ENCODE results near the gene CDK2AP2. TPM values are rescaled to one million over a fixed set of nuclear protein-coding genes. Genes with fewer than 3 reads are reported as not detected.

CDK2AP2 gene
- total and polyA plus RNA-seq, 9 of the 15 experiments (the other 6 are each of a cell fraction or from before 2014, with no cell fraction given), result 4.4 to 47.4 (median 21.7) TPM

- TF ChIP-seq HMGN3 (IDR thresholded peaks at IDR 0.05; ENCODE audit: borderline replicate concordance, extremely low read depth, insufficient read length, low read depth, low read length), result no peak
- peak; percentile 31; the same call in 1 of the 2 replicates for TF ChIP-seq BCOR (IDR thresholded peaks at IDR 0.05)
- no peak for TF ChIP-seq RNF2 (IDR thresholded peaks at IDR 0.05)
- TF ChIP-seq CBFB (CRISPR knock-in tag; IDR thresholded peaks at IDR 0.05), result no peak
- no peak for TF ChIP-seq SLC30A9 (CRISPR knock-in tag; IDR thresholded peaks at IDR 0.05)
- TF ChIP-seq KDM5B (IDR thresholded peaks at IDR 0.05; ENCODE audit: insufficient replicate concordance, low read depth, low read length), result peak; percentile 0
- TF ChIP-seq RCOR1 (IDR thresholded peaks at IDR 0.05; ENCODE audit: borderline replicate concordance in 1 of 2, low read depth in 2 of 2, low read length in 2 of 2), result peak in 1 of 2 experiments; percentile 54; a peak in 1 of 4 replicates
- TF ChIP-seq TFAP4 (CRISPR knock-in tag; IDR thresholded peaks at IDR 0.05; ENCODE audit: borderline replicate concordance), result 0 out of 2 replicates have a peak, but pooled peaks have one; percentile 18
- no peak for TF ChIP-seq HDAC1 (IDR thresholded peaks at IDR 0.05)
- no peak for TF ChIP-seq BRF2 (IDR thresholded peaks at IDR 0.05; ENCODE audit: borderline replicate concordance, insufficient read depth, insufficient read length)
- no peak for TF ChIP-seq TGIF2 (CRISPR knock-in tag; IDR thresholded peaks at IDR 0.05)
- no peak for TF ChIP-seq HNRNPK (IDR thresholded peaks at IDR 0.05; ENCODE audit: low read depth, low read length, poor library complexity, severe bottlenecking)
- no peak for TF ChIP-seq TSC22D4 (tag; IDR thresholded peaks at IDR 0.05)
- TF ChIP-seq, protein P1, sequence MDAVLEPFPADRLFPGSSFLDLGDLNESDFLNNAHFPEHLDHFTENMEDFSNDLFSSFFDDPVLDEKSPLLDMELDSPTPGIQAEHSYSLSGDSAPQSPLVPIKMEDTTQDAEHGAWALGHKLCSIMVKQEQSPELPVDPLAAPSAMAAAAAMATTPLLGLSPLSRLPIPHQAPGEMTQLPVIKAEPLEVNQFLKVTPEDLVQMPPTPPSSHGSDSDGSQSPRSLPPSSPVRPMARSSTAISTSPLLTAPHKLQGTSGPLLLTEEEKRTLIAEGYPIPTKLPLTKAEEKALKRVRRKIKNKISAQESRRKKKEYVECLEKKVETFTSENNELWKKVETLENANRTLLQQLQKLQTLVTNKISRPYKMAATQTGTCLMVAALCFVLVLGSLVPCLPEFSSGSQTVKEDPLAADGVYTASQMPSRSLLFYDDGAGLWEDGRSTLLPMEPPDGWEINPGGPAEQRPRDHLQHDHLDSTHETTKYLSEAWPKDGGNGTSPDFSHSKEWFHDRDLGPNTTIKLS (IDR thresholded peaks at IDR 0.05; ENCODE audit: borderline replicate concordance, low read depth), result no peak
- no peak for TF ChIP-seq EZH2 (IDR thresholded peaks at IDR 0.05; ENCODE audit: borderline replicate concordance, low read depth, low read length)
- peak; percentile 84 for TF ChIP-seq NFIC (IDR thresholded peaks at IDR 0.05)
- peak in 1 of 2 experiments; percentile 39; a peak in 1 of 4 replicates for TF ChIP-seq KDM1A (IDR thresholded peaks at IDR 0.05)
- no peak for TF ChIP-seq SRSF9 (IDR thresholded peaks at IDR 0.05; ENCODE audit: borderline replicate concordance, low read depth, low read length)
Observed at GRCh38 chr11:67466962-67467771, 40.8 kb downstream of the CDK2AP2 start (continued).
